K562 (cell line): ENCODE measurements around the gene SIT1. TPM values are rescaled to one million over a fixed set of nuclear protein-coding genes. Genes with fewer than 3 reads are reported as not detected.

ENCODE experiments used
- ATAC-seq: fragments of 200-7000 bp; cut with Tn5 transposase; 3 replicates; pipeline ENCODE4 v1.9.1; 2020; ENCODE audit warnings: moderate library complexity
- BruUV-seq: library from RNA; stranded (reverse); fragments of 400-500 nt; replicated peaks from 2 replicates; lab custom pipeline; 2021; lab: Mats Ljungman, UMichigan
- CTCF ChIA-PET: fragments of 300-600 bp; formaldehyde crosslinking; extraction: SDS; loops from one replicate; lab custom pipeline; 2021; ENCODE audit warnings: low intra/inter-chr PET ratio; lab: Yijun Ruan, JAX
- POLR2A ChIA-PET: fragments of 300-600, 350-650 bp; sonication (Branson Sonifier 250); formaldehyde crosslinking; extraction: SDS; loops from one replicate; lab custom pipeline; 2021; ENCODE audit warnings: antibody characterized with exemption, inconsistent platforms; lab: Yijun Ruan, JAX
- DNase-seq, 4 experiments: peaks; one replicate each; pipeline versions ENCODE4 v3.0.0 to v3.0.0-alpha.2; 2011 to 2018; ENCODE audit warnings: low spot score in 3 of 4, mixed read lengths in 3 of 4; ENCODE audit errors: extremely low read depth in 1 of 4
- FAIRE-seq: peaks from 2 replicates; lab custom pipeline; 2011; peaks lifted over from hg19 to GRCh38; lab: Jason Lieb, UNC
- H2AFZ ChIP-seq: 2 replicates; pipeline ENCODE4 v1.6.0; 2011; ENCODE audit warnings: low read depth, low read length, control low read depth, inconsistent platforms
- H3K27ac ChIP-seq: fragments of 200-600 bp; 3 replicates; pipeline ENCODE4 v1.8.0; 2011; ENCODE audit warnings: low read depth, mild to moderate bottlenecking, control low read depth, inconsistent platforms, low read length, moderate library complexity, mixed read lengths; ENCODE audit errors: extremely low read depth
- H3K27me3 ChIP-seq, 2 experiments: fragments of 300-600 bp in 1 of 2; 2 replicates in 1 of 2; 3 replicates in 1 of 2; pipeline versions ENCODE4 v1.6.0 to v1.8.0; 2011; ENCODE audit warnings: inconsistent platforms in 2 of 2, low read length in 2 of 2, mild to moderate bottlenecking in 1 of 2, mixed read lengths in 1 of 2, moderate library complexity in 1 of 2; ENCODE audit not compliant: control insufficient read depth in 2 of 2, insufficient read depth in 2 of 2
- H3K36me3 ChIP-seq: fragments of 300-600 bp; 3 replicates; pipeline ENCODE4 v1.8.0; 2011; ENCODE audit warnings: mild to moderate bottlenecking, low read length, inconsistent platforms; ENCODE audit not compliant: control insufficient read depth, insufficient read depth
- H3K4me1 ChIP-seq, 2 experiments: fragments of 200-600 bp in 1 of 2; replicated peaks in 1 of 2; 2 replicates in 1 of 2; 3 replicates in 1 of 2; pipeline versions ENCODE4 v1.5.1 to v1.8.0; 2011; ENCODE audit warnings: inconsistent platforms in 2 of 2, low read length in 2 of 2, mild to moderate bottlenecking in 1 of 2, mixed read lengths in 1 of 2, moderate library complexity in 1 of 2; ENCODE audit not compliant: control insufficient read depth in 2 of 2, insufficient read depth in 2 of 2
- H3K4me2 ChIP-seq: 2 replicates; pipeline ENCODE4 v1.6.1; 2011; ENCODE audit warnings: low read length, control low read depth, inconsistent platforms, mixed read lengths; ENCODE audit not compliant: insufficient read depth
- H3K4me3 ChIP-seq: fragments of 200-600 bp; sonication (generic), shearing (Covaris generic); 2 replicates; pipeline ENCODE4 v1.5.1; 2016; ENCODE audit warnings: control low read depth, inconsistent platforms
- H3K79me2 ChIP-seq: fragments of 200-600 bp; 3 replicates; pipeline ENCODE4 v1.8.0; 2011; ENCODE audit warnings: low read length, inconsistent platforms; ENCODE audit not compliant: control insufficient read depth, insufficient read depth
- H3K9ac ChIP-seq, 2 experiments: 2 replicates each; pipeline versions ENCODE4 v1.6.0 to v1.6.1; 2011; ENCODE audit warnings: low read depth in 2 of 2, low read length in 2 of 2, control low read depth in 1 of 2, inconsistent platforms in 1 of 2, mild to moderate bottlenecking in 1 of 2, mixed read lengths in 1 of 2; ENCODE audit not compliant: insufficient read depth in 1 of 2
- H3K9me1 ChIP-seq: one replicate; pipeline ENCODE4 v1.6.0; 2011; ENCODE audit warnings: inconsistent platforms, mild to moderate bottlenecking, low read length, moderate library complexity; ENCODE audit not compliant: control insufficient read depth, insufficient read depth
- H3K9me3 ChIP-seq: replicated peaks from 2 replicates; pipeline ENCODE4 v1.5.1; 2011; ENCODE audit warnings: low read depth, low read length, inconsistent platforms; ENCODE audit not compliant: control insufficient read depth, insufficient read depth
- H4K20me1 ChIP-seq: replicated peaks from 2 replicates; pipeline ENCODE4 v1.6.1; 2011; ENCODE audit warnings: low read length, inconsistent platforms, mixed read lengths; ENCODE audit not compliant: control insufficient read depth, insufficient read depth
- ARID2 ChIP-seq: fragments of 450-650 bp; IDR thresholded peaks from 2 replicates; pipeline ENCODE4 v1.6.1; 2017; ENCODE audit warnings: antibody characterized with exemption, mild to moderate bottlenecking
- ARNT ChIP-seq, 2 experiments: fragments of 450-650 bp; IDR thresholded peaks; 2 replicates each; pipeline ENCODE4 v1.6.1; 2016; ENCODE audit warnings: mild to moderate bottlenecking in 1 of 2
- ATF1 ChIP-seq, 2 experiments: fragments of 450-650 bp in 1 of 2; IDR thresholded peaks; 2 replicates each; pipeline ENCODE4 v1.6.1; 2016; ENCODE audit warnings: missing compliant biosample characterization in 1 of 2, missing genetic modification characterization in 1 of 2
- CEBPG ChIP-seq, 3 experiments: fragments of 200-800 bp in 1 of 3; sonication (Bioruptor generic) in 1 of 3; sonication (generic) in 1 of 3; formaldehyde crosslinking in 1 of 3; IDR thresholded peaks in 2 of 3; conservative IDR thresholded peaks in 1 of 3; 2 replicates each; pipeline versions ENCODE4 v1.6.1 to v1.8.0; 2016 to 2022; ENCODE audit warnings: missing compliant biosample characterization in 2 of 3, missing genetic modification characterization in 2 of 3, mild to moderate bottlenecking in 1 of 3, missing genetic modification reagents in 1 of 3
- CREB5 ChIP-seq: fragments of 250-450 bp; sonication (Bioruptor Pico); IDR thresholded peaks from 2 replicates; pipeline ENCODE4 v1.5.0; 2020; ENCODE audit warnings: mild to moderate bottlenecking
- CTCF ChIP-seq, 3 experiments: IDR thresholded peaks in 2 of 3; conservative IDR thresholded peaks in 1 of 3; 2 replicates each; pipeline ENCODE4 v1.5.1; 2011 to 2012; ENCODE audit warnings: low read length in 3 of 3, mild to moderate bottlenecking in 3 of 3, control low read depth in 2 of 3, improper control_type of control experiment in 1 of 3, inconsistent platforms in 1 of 3, low read depth in 1 of 3, mixed read lengths in 1 of 3, moderate library complexity in 1 of 3; ENCODE audit not compliant: insufficient read depth in 2 of 3
- FOXJ2 ChIP-seq: fragments of 200-800 bp; sonication (Bioruptor generic); IDR thresholded peaks from 2 replicates; pipeline ENCODE4 v1.6.1; 2016; ENCODE audit warnings: missing genetic modification characterization, missing compliant biosample characterization
- MBD2 ChIP-seq: sonication (generic); IDR thresholded peaks from 2 replicates; pipeline ENCODE4 v1.6.1; 2016; ENCODE audit warnings: low read depth, borderline replicate concordance
- MTA2 ChIP-seq: fragments of 450-650 bp; IDR thresholded peaks from 2 replicates; pipeline ENCODE4 v1.6.1; 2016; ENCODE audit warnings: low read depth
- NCOA1 ChIP-seq: fragments of 450-650 bp; IDR thresholded peaks from 2 replicates; pipeline ENCODE4 v1.6.1; 2016; ENCODE audit warnings: low read depth
- PHB2 ChIP-seq: fragments of 450-650 bp; IDR thresholded peaks from 2 replicates; pipeline ENCODE4 v1.6.1; 2017; ENCODE audit warnings: low read depth
- PHF8 ChIP-seq: fragments of 200-600 bp; sonication (generic); IDR thresholded peaks from 2 replicates; pipeline ENCODE4 v1.6.1; 2012; ENCODE audit warnings: mixed run types, mild to moderate bottlenecking, inconsistent platforms, low read length, moderate library complexity, borderline replicate concordance
- SAP30 ChIP-seq: fragments of 200-600 bp; sonication (generic); IDR thresholded peaks from 2 replicates; pipeline ENCODE4 v1.6.1; 2012; ENCODE audit warnings: borderline replicate concordance, low read depth, mild to moderate bottlenecking, moderate library complexity, low read length, control low read depth, inconsistent platforms; ENCODE audit not compliant: insufficient read depth, poor library complexity, severe bottlenecking
- SNRNP70 ChIP-seq: fragments of 200-400 bp; formaldehyde crosslinking; optimal IDR thresholded peaks from 2 replicates; pipeline ENCODE3; 2017; ENCODE audit warnings: low read depth, low read length
- ZFX ChIP-seq: sonication (generic); formaldehyde crosslinking; IDR thresholded peaks from 2 replicates; pipeline ENCODE4 v1.8.0; 2022; ENCODE audit warnings: mild to moderate bottlenecking, missing genetic modification reagents, moderate library complexity
- ZNF696 ChIP-seq: fragments of 250-450 bp; sonication (Bioruptor Pico); conservative IDR thresholded peaks from 2 replicates; pipeline ENCODE4 v1.4.0; 2020; ENCODE audit warnings: mild to moderate bottlenecking, moderate library complexity
- WGBS: fragments of 100-300 bp; shearing (Covaris generic); methylation state at CpG from one replicate; pipeline ENCODE4 v1.1.6; 2016; ENCODE audit warnings: low coverage, mixed read lengths; ENCODE audit not compliant: insufficient coverage; ENCODE audit errors: missing lambda C conversion rate; 5-methylcytosine and 5-hydroxymethylcytosine counted together
- in situ Hi-C: fragments of 300-500 bp; cut with MboI; formaldehyde crosslinking; loops from 4 replicates; pipeline ENCODE4 v1.15.0; 2018; ENCODE audit warnings: inconsistent platforms, mixed read lengths
- intact Hi-C: fragments of 100-400 bp; cut with micrococcal nuclease; formaldehyde crosslinking; loops from 2 replicates; pipeline ENCODE4 v1.14.2; 2022
- polyA plus RNA-seq, 8 experiments: library from polyadenylated mRNA; depleted of rRNA in 4 of 8; stranded (reverse) in 5 of 8; unstranded in 3 of 8; fragments of >200 nt; fragmentation: Nextera tagmentation in 2 of 8; fragmentation: Illumina TruSeq in 1 of 8; extraction: Ambion mirVana in 2 of 8; extraction: Trizol in 1 of 8; gene quantifications; 2 replicates each; pipeline versions ENCODE4 v1.2.1 to v1.2.3, GENCODE V29; 2011 to 2014; ENCODE audit warnings: inconsistent platforms in 1 of 8, missing spikeins in 1 of 8
- total RNA-seq, 7 experiments: library from RNA; depleted of rRNA in 6 of 7; stranded (reverse); fragments of >200 nt in 6 of 7; fragmentation: Illumina TruSeq in 2 of 7; extraction: Trizol in 2 of 7; gene quantifications; 2 replicates each; pipeline versions ENCODE4 v1.2.1 to v1.2.3, GENCODE V29; 2011 to 2021; ENCODE audit warnings: low replicate concordance in 1 of 7

The SIT1 gene
- total and polyA plus RNA-seq, 9 of the 15 experiments (the other 6 are each of a cell fraction or from before 2014, with no cell fraction given) = not detected

DNA sequence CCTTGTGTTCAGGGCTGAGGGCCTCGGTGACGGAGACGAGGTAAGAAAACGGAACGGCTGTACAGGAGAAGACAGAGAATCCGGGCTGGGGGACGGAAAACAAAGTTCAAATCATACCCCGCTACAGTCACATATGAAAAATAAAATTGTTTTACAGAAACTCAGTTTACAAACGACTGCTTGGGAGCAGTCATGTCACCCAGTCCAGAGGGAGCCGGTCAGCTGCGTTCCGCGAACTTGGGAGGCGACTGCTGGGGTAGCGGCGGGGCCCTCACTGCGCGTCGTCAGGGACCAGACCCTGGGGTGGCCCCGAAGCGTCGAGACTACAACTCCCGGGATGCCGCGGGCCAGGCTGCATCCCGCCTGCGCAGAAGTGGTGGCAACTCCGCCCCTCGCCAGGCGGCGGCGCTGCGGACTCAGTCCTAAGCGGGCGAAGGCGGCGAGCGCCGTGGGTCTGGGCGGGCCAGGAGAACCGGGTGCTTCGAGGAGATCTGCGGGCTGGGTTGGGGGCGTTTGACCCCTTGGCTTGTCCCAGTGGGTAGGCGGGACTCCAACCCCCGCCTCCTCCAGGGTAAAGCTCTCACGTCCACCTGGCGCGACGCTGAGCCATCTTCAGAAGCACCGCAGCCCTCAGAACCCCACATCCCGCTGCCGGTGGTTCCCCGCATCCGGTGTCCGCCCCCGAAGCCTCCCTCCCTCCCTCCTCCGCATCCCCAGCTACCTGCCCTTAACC lies 4.0 kb downstream of the SIT1 start:
- peaks cover 31 to 32% of the 10 kb centered on the region in 2 experiments for H3K4me1 ChIP-seq
- CTCF ChIA-PET = interaction anchor here (0.6 to 1.3 kb wide), 3 partner anchors 113 to 1830 kb away, joined by 3 to 5 read pairs (median 4); partner anchors contain the start of gene UBE2R2
- TF ChIP-seq ZNF696 (no peak), MTA2 (no peak), NCOA1 (peak; percentile 35; the same call in 1 of the 2 replicates), ATF1 (CRISPR knock-in tag; IDR thresholded peaks at IDR 0.05) (no peak), ATF1 (tag; IDR thresholded peaks at IDR 0.05) (peak; percentile 71), SNRNP70 (no peak), CTCF (IDR thresholded peaks at IDR 0.05 in 2 of 3, conservative IDR thresholded peaks at IDR 0.05 in 1 of 3; ENCODE audit: insufficient read depth in 2 of 3, low read depth in 1 of 3, low read length in 3 of 3) (peak; percentile 84 to 89 (median 87)), ARNT (IDR thresholded peaks at IDR 0.05) (no peak), ARID2 (no peak), CREB5 (CRISPR knock-in tag) (no peak), ZFX (CRISPR knock-in tag) (peak; percentile 83), PHF8 (peak; percentile 62; the same call in 1 of the 2 replicates), CEBPG (CRISPR knock-in tag; IDR thresholded peaks at IDR 0.05) (no peak), CEBPG (tag; conservative IDR thresholded peaks at IDR 0.05 in 1 of 2, IDR thresholded peaks at IDR 0.05 in 1 of 2) (no peak), MBD2 (peak; percentile 28; the same call in 1 of the 2 replicates), SAP30 (no peak), FOXJ2 (0 out of 2 replicates have a peak, but pooled peaks have one; percentile 23), PHB2 (no peak)

More for the DNA sequence above, 4.0 kb downstream of the SIT1 start:
- intact Hi-C loops = loop anchor here (5.0 kb wide), 1 partner anchor 236 kb away; no protein-coding TSS in a partner anchor
- ATAC-seq (peak; percentile 97), DNase-seq (peak; percentile 89 to 92 (median 89)), FAIRE-seq (peak; percentile 86)
- POLR2A ChIA-PET = interaction anchor here (0.6 to 2.7 kb wide), 4 partner anchors 10 to 84 kb away, joined by 3 to 14 read pairs (median 4); partner anchors contain the start of genes CCDC107 and RMRP
- Histone ChIP-seq H3K9me3 (no peaks in the 10 kb centered on the region), H2AFZ (peak overlapping the region; percentile 96), H3K27ac (peak overlapping the region; percentile 64), H3K4me2 (peak overlapping the region; percentile 84), H3K9ac (peak overlapping the region; percentile 75 to 91), H4K20me1 (no peaks in the 10 kb centered on the region), H3K9me1 (no peaks in the 10 kb centered on the region), H3K79me2 (no peaks in the 10 kb centered on the region), H3K4me3 (peak overlapping the region; percentile 49), H3K36me3 (no peaks in the 10 kb centered on the region), H3K27me3 (no peaks in the 10 kb centered on the region)
- in situ Hi-C loops = loop anchor here (5.0 kb wide), 1 partner anchor 39 kb away; the partner anchor contains the start of gene TESK1
- WGBS = under 1% methylated on average over 26 of the region's 58 CpGs
- no TSS peak for BruUV-seq
